K562 (cell line): ENCODE results near the gene RHBDL3. TPM values are rescaled to one million over a fixed set of nuclear protein-coding genes. Genes with fewer than 3 reads are reported as not detected.
A peak's percentile ranks its signal among the peaks of the same experiment; 100 is the strongest.

Source experiments
- BRD4 ChIP-seq: fragments of 200-600 bp; sonication (generic); IDR thresholded peaks from 2 replicates; pipeline ENCODE4 v1.6.1; 2017; ENCODE audit warnings: inconsistent platforms
- CHD1 ChIP-seq: fragments of 200-600 bp; sonication (generic); IDR thresholded peaks from one replicate; pipeline ENCODE4 v1.6.1; 2012; ENCODE audit warnings: mild to moderate bottlenecking, moderate library complexity, low read length, inconsistent platforms
- ETV1 ChIP-seq: fragments of 450-650 bp; conservative IDR thresholded peaks from 2 replicates; pipeline ENCODE4 v1.6.1; 2016; ENCODE audit warnings: missing genetic modification characterization, control low read depth, low read depth, missing compliant biosample characterization
- FIP1L1 ChIP-seq: fragments of 200-400 bp; formaldehyde crosslinking; IDR thresholded peaks from 2 replicates; pipeline ENCODE4 v1.6.1; 2018; ENCODE audit warnings: mild to moderate bottlenecking, low read depth, low read length; ENCODE audit not compliant: poor library complexity, severe bottlenecking
- HNRNPLL ChIP-seq: fragments of 200-400 bp; formaldehyde crosslinking; IDR thresholded peaks from 2 replicates; pipeline ENCODE4 v1.6.1; 2017; ENCODE audit warnings: low read length, low read depth, mild to moderate bottlenecking; ENCODE audit not compliant: poor library complexity, severe bottlenecking
- MBD2 ChIP-seq: sonication (generic); IDR thresholded peaks from 2 replicates; pipeline ENCODE4 v1.6.1; 2016; ENCODE audit warnings: low read depth, borderline replicate concordance
- POLR2B ChIP-seq: fragments of 450-650 bp; IDR thresholded peaks from 2 replicates; pipeline ENCODE4 v1.6.1; 2018; ENCODE audit warnings: low read depth; ENCODE audit not compliant: partially characterized antibody
- SAP30 ChIP-seq: fragments of 200-600 bp; sonication (generic); IDR thresholded peaks from 2 replicates; pipeline ENCODE4 v1.6.1; 2012; ENCODE audit warnings: borderline replicate concordance, low read depth, mild to moderate bottlenecking, moderate library complexity, low read length, control low read depth, inconsistent platforms; ENCODE audit not compliant: insufficient read depth, poor library complexity, severe bottlenecking
- STAG1 ChIP-seq: sonication (generic); formaldehyde crosslinking; IDR thresholded peaks from 2 replicates; pipeline ENCODE4 v1.5.0; 2020; ENCODE audit warnings: missing genetic modification reagents, borderline replicate concordance
- TAF1 ChIP-seq: IDR thresholded peaks from 2 replicates; pipeline ENCODE4 v1.6.1; 2011; ENCODE audit warnings: mild to moderate bottlenecking, low read length, moderate library complexity; ENCODE audit not compliant: insufficient read depth, control insufficient read depth, severe bottlenecking; ENCODE audit errors: extremely low read depth
- TARDBP ChIP-seq: fragments of 450-650 bp; IDR thresholded peaks from 2 replicates; pipeline ENCODE4 v1.6.1; 2016
- TBP ChIP-seq: optimal IDR thresholded peaks from 2 replicates; pipeline ENCODE3; 2011; ENCODE audit warnings: low read depth, low read length, improper control_type of control experiment
- ZKSCAN1 ChIP-seq: fragments of 150-350 bp; IDR thresholded peaks from 2 replicates; pipeline ENCODE4 v1.6.1; 2016; ENCODE audit warnings: low read depth, low read length
- ZNF24 ChIP-seq: fragments of 450-650 bp; IDR thresholded peaks from 2 replicates; pipeline ENCODE4 v1.6.1; 2016
- polyA plus RNA-seq, 8 experiments: library from polyadenylated mRNA; depleted of rRNA in 4 of 8; stranded (reverse) in 5 of 8; unstranded in 3 of 8; fragments of >200 nt; fragmentation: Nextera tagmentation in 2 of 8; fragmentation: Illumina TruSeq in 1 of 8; extraction: Ambion mirVana in 2 of 8; extraction: Trizol in 1 of 8; gene quantifications; 2 replicates each; pipeline versions ENCODE4 v1.2.1 to v1.2.3, GENCODE V29; 2011 to 2014; ENCODE audit warnings: inconsistent platforms in 1 of 8, missing spikeins in 1 of 8
- total RNA-seq, 7 experiments: library from RNA; depleted of rRNA in 6 of 7; stranded (reverse); fragments of >200 nt in 6 of 7; fragmentation: Illumina TruSeq in 2 of 7; extraction: Trizol in 2 of 7; gene quantifications; 2 replicates each; pipeline versions ENCODE4 v1.2.1 to v1.2.3, GENCODE V29; 2011 to 2021; ENCODE audit warnings: low replicate concordance in 1 of 7
- TF ChIP-seq, protein P1 (sequence below): fragments of 250-450 bp; sonication (Bioruptor Pico); IDR thresholded peaks from 2 replicates; pipeline ENCODE4 v1.5.0; 2021
- TF ChIP-seq, protein P2 (sequence below): fragments of 250-450 bp; sonication (Bioruptor Pico); IDR thresholded peaks from 2 replicates; pipeline ENCODE4 v1.8.0; 2022; ENCODE audit warnings: moderate library complexity, mild to moderate bottlenecking, inconsistent platforms
- TF ChIP-seq, protein P3 (sequence below): fragments of 450-650 bp; IDR thresholded peaks from 2 replicates; pipeline ENCODE4 v1.6.1; 2016; ENCODE audit warnings: borderline replicate concordance
- TF ChIP-seq, protein P4 (sequence below), 2 experiments: fragments of 450-650 bp in 1 of 2; IDR thresholded peaks; 2 replicates each; pipeline ENCODE4 v1.6.1; 2011 to 2017; ENCODE audit warnings: low read depth in 2 of 2, antibody characterized with exemption in 1 of 2, borderline replicate concordance in 1 of 2, low read length in 1 of 2, mild to moderate bottlenecking in 1 of 2, mixed read lengths in 1 of 2; ENCODE audit not compliant: control insufficient read depth in 1 of 2

Gene RHBDL3
- total and polyA plus RNA-seq, 9 of the 15 experiments (the other 6 are each of a cell fraction or from before 2014, with no cell fraction given), result 0.06 to 0.31 (median 0.09) TPM; not detected in 4

DNA sequence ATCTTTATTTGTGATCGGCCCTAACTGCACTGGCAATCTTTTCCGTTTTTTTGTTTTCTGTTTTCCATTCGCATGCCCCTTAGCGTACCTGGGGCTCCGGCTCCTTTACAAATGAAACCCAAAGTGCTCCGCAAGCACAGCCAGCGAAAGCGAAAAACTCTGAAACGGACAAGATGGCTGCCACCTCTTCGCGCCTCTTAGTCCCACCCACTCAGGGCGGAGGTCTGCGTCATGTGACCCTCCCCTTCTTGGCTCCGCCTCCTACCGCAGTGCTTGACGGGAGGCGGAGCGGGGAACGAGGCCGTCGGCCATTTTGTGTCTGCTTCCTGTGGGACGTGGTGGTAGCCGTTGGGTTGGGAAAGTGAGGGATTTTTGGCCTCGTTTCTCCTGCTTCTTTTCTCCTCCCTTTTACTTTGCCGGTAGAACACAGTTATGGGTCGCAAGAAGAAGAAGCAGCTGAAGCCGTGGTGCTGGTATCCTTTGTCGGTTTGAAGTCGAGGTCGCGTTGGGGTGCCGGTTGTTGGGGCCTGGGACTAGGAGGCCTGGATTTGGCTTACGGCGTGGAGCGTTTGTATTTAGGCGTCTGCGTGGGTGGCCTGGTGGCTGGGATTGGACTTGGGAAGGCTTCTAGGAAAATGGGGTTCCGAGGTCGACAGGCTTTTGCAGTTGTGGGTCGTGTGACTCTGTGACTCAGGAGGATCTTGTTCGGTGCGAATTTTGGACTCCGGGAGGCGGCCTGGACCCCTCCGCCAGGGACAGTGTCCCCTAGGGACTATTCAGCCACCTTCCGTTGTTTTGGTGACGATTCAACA is 84.4 kb downstream of the RHBDL3 start, which contains the start of gene ZNF207 (continued):
- TF ChIP-seq, protein P1, sequence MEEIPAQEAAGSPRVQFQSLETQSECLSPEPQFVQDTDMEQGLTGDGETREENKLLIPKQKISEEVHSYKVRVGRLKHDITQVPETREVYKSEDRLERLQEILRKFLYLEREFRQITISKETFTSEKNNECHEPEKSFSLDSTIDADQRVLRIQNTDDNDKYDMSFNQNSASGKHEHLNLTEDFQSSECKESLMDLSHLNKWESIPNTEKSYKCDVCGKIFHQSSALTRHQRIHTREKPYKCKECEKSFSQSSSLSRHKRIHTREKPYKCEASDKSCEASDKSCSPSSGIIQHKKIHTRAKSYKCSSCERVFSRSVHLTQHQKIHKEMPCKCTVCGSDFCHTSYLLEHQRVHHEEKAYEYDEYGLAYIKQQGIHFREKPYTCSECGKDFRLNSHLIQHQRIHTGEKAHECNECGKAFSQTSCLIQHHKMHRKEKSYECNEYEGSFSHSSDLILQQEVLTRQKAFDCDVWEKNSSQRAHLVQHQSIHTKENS (CRISPR knock-in tag), result no peak
- TF ChIP-seq BRD4 (peak; percentile 99), CHD1 (peak; percentile 92), TARDBP (peak; percentile 46; the same call in 1 of the 2 replicates), POLR2B (peak; percentile 98), ZKSCAN1 (0 out of 2 replicates have a peak, but pooled peaks have one; percentile 38), SAP30 (peak; percentile 51), ETV1 (tag) (no peak; the same call in none of the 2 replicates), HNRNPLL (no peak), STAG1 (CRISPR knock-in tag) (no peak), TAF1 (peak; percentile 98), MBD2 (peak; percentile 60; the same call in 1 of the 2 replicates), FIP1L1 (no peak), ZNF24 (no peak), TBP (peak; percentile 90)
- TF ChIP-seq, protein P2, sequence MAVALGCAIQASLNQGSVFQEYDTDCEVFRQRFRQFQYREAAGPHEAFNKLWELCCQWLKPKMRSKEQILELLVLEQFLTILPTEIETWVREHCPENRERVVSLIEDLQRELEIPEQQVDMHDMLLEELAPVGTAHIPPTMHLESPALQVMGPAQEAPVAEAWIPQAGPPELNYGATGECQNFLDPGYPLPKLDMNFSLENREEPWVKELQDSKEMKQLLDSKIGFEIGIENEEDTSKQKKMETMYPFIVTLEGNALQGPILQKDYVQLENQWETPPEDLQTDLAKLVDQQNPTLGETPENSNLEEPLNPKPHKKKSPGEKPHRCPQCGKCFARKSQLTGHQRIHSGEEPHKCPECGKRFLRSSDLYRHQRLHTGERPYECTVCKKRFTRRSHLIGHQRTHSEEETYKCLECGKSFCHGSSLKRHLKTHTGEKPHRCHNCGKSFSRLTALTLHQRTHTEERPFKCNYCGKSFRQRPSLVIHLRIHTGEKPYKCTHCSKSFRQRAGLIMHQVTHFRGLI (CRISPR knock-in tag), result 0 out of 2 replicates have a peak, but pooled peaks have one; percentile 11
- TF ChIP-seq, protein P3, sequence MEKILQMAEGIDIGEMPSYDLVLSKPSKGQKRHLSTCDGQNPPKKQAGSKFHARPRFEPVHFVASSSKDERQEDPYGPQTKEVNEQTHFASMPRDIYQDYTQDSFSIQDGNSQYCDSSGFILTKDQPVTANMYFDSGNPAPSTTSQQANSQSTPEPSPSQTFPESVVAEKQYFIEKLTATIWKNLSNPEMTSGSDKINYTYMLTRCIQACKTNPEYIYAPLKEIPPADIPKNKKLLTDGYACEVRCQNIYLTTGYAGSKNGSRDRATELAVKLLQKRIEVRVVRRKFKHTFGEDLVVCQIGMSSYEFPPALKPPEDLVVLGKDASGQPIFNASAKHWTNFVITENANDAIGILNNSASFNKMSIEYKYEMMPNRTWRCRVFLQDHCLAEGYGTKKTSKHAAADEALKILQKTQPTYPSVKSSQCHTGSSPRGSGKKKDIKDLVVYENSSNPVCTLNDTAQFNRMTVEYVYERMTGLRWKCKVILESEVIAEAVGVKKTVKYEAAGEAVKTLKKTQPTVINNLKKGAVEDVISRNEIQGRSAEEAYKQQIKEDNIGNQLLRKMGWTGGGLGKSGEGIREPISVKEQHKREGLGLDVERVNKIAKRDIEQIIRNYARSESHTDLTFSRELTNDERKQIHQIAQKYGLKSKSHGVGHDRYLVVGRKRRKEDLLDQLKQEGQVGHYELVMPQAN, result peak; percentile 65; the same call in 1 of the 2 replicates
- TF ChIP-seq, protein P4, sequence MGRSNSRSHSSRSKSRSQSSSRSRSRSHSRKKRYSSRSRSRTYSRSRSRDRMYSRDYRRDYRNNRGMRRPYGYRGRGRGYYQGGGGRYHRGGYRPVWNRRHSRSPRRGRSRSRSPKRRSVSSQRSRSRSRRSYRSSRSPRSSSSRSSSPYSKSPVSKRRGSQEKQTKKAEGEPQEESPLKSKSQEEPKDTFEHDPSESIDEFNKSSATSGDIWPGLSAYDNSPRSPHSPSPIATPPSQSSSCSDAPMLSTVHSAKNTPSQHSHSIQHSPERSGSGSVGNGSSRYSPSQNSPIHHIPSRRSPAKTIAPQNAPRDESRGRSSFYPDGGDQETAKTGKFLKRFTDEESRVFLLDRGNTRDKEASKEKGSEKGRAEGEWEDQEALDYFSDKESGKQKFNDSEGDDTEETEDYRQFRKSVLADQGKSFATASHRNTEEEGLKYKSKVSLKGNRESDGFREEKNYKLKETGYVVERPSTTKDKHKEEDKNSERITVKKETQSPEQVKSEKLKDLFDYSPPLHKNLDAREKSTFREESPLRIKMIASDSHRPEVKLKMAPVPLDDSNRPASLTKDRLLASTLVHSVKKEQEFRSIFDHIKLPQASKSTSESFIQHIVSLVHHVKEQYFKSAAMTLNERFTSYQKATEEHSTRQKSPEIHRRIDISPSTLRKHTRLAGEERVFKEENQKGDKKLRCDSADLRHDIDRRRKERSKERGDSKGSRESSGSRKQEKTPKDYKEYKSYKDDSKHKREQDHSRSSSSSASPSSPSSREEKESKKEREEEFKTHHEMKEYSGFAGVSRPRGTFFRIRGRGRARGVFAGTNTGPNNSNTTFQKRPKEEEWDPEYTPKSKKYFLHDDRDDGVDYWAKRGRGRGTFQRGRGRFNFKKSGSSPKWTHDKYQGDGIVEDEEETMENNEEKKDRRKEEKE (IDR thresholded peaks at IDR 0.05; ENCODE audit: borderline replicate concordance in 1 of 2, control insufficient read depth in 1 of 2, low read depth in 2 of 2, low read length in 1 of 2), result 0 out of 4 replicates have a peak, but pooled peaks of 1 of the 2 experiments have one; percentile 20
